Right renal pelvis (tissue), 4 donors: ENCODE measurements around the gene PTP4A2. TPM values are rescaled to one million over a fixed set of nuclear protein-coding genes. Genes with fewer than 3 reads are reported as not detected.

ENCODE experiments used
- DNase-seq, 4 donors: peaks; one replicate each; pipeline ENCODE4 v3.0.0-alpha.2; 2013; ENCODE audit warnings: low read depth in 4 of 4, low spot score in 3 of 4, missing footprints in 1 of 4
- polyA plus RNA-seq, 4 donors: library from polyadenylated mRNA; unstranded; fragments of 120-200 nt; gene quantifications; one replicate each; pipeline ENCODE4 v1.2.1, GENCODE V29; 2013; ENCODE audit not compliant: insufficient read length in 4 of 4

The PTP4A2 gene
- polyA plus RNA-seq: 100 to 1,000 TPM; 212 to 247 (median 238) TPM

DNA sequence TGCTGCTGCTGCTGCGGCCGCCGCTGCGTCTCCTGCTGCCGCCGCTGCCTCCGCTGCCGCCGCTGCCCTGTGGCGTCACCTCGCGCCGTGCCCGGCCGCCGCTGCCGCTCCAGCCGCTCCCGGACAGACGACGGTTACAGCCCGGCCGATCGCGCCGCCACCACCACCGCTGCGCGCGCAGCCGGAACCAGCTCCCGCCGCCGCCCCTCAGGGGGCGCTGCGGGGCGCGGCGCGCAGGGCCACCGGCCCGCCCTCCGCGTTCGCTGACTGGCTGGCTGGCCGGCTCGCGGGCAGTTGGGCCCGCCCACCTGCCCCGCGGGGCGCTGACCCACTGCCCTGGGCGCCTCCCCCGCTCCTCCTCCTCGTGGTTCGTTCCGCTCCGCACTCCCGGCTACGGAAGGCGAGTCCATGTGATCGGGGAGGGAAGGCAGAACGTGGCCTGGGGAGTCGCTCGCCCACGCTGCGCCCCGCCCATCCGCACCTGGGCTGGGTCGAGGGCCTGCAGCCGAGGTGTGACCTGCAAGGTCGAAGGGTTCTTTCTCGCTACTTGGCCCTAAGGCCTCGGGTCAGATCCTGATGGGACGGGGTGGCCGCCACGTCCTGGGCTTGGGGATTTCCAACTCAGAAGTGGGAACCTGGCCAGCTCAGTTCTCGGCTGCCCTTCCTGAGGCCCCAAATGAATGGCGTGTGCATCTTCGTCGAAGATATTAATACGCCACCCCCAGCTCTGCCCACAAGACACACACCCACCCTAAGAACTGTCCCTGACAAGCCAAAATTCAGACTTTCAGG is at the start of gene PTP4A2:
TSS of gene PTP4A2 (minus strand) at position 185 of the 792 bp plus-strand sequence. CDS start 19,303 bp downstream, outside the sequence.
- peak in 3 of 4 donors; percentile 79 to 87 (median 82) for DNase-seq

DNA sequence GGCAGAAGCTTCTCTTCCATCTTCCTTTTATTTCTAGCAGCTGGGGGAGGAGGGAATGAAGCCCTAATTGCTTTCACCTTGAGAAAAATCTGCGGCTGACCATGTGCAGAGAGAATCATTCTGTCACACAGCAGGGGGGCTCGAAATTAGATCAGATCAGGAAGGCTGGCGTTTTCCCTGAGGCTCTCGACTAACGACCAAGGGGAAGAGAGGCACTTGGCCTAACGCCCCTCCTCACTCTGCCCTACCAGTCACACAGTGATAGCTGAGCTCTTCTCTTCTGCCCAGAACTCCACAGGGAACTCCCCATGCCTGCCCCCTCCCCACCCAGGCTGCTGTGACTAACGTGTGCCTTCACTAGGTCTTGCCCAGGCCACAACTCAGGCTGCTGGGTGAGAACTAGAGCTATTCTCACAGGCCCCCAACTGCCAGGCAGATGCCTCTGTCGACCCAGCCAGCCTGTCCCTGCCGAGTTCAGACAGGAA is 49.0 kb upstream of the PTP4A2 start:
- no peak for DNase-seq

DNA sequence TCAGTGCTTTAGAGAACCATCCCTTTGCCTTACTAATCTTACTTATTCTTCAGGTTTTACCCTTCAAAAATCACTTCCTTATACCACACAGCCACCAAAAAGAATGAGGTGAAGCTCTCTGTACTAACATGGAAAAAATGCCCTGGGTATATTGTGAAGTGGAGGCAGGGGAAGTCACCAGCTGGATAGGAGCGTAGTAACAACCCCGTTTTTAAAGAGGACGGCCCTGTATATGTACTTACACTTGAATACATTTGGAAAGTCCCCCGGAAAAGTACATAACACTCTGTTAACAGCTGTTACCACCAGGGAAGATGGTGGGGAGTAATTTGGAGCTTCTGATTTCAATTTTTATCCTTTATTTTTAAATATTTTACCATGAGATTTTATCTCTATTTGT is 47.3 kb upstream of the PTP4A2 start:
- no peak for DNase-seq

DNA sequence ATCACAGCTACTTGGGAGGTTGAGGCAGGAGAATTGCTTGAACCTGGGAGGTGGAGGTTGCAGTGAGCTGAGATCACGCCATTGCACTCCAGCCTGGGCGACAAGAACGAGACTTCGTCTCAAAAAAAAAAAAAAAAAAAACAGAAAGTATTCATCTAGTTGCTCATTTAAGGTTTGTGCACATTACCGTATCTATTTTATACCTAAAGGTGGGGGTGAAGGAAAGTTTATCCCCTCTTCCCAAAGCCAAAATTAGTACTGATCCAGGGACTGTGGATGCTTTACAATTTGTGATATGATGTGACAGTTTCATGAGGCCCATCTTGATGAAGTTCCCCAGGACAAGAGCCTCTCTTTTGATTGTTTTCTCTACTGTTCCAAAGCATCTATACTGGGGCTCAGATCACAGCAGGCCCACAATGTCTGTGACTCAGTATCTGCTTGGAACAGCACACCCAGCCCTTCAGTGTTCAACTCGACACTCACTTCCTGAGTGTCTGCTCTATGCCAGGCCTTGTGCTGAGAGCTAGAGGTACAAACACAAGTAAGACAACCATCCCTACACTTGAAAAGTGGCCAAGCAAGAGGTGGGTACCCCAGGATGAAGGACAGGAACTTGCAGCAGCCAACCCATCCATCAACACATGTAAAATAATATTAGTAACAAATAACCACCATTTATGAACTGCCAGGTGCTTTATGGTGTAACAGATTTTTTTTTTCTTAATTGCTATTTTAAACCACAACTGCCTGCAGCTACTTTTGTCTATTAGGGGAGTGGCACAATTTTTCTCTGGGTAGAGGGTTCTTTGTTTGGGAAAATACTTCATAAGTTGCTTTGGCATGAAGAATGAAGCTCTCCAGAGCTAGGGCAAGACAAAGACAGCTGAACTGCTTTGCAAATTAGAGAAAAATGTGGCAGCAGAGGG is 46.5 kb upstream of the PTP4A2 start:
- DNase-seq: no peak

DNA sequence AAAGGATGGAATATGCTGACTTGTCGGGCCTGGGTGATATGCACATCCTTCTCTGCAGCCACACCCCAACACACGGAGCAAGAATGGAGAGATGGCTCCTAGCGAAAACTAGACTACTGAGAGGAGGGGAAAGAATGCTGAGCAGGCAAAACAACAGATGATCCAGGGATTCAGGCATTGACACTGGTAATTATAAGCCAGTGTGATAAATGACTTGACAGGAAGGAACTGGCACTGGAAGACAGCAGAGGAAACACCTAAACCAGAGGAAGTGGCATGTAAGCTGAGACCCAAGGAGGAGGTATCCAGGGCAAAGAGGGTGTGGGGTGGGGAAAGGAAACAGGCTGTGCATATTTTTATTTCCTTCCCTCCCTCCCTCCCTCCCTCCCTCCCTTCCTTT is 43.8 kb upstream of the PTP4A2 start:
- no peak for DNase-seq

DNA sequence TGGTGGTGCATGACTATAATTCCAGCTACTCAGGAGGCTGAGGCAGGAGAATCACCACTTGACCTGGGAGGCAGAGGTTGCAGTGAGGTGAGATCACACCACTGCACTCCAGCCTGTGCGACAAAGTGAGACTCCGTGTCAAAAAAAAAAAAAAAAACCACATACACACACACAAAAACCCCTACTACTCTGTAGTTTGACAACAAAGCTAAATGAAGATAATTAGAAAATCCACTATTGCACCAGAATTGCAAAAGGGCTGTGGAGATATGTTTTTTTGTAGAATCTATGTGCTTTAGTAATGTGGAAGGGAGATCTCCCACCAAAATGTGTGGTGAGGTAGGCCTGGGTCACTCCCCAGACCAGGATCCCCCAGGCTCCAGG is 43.3 kb upstream of the PTP4A2 start:
- DNase-seq: no peak

DNA sequence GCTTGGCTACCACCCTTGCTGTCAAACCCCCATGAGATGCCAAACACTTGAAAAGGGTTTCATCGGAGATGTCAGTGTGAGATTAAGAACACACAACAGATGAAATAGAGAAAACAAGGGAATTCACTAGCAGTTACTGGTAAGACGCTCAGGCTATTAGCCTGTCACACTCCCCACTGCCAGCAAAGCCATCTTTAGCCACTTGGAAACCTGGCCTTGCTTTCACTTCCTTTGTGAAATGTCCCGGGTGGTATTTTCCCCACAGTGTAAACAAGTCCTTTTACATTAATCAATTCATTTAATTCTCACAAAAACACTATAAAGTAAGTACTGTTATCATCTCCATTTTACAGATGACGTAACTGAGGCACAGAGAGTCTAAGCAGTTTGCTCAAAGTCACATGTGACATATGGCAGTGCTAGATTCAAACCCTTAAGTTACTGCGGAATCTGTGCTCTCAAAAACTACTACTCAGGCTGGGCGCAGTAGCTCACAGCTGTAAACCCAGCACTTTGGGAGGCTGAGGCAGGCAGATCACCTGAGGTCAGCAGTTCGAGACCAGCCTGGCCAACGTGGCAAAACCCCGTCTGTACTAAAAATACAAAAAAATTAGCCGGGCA is 42.8 kb upstream of the PTP4A2 start:
- no peak for DNase-seq

DNA sequence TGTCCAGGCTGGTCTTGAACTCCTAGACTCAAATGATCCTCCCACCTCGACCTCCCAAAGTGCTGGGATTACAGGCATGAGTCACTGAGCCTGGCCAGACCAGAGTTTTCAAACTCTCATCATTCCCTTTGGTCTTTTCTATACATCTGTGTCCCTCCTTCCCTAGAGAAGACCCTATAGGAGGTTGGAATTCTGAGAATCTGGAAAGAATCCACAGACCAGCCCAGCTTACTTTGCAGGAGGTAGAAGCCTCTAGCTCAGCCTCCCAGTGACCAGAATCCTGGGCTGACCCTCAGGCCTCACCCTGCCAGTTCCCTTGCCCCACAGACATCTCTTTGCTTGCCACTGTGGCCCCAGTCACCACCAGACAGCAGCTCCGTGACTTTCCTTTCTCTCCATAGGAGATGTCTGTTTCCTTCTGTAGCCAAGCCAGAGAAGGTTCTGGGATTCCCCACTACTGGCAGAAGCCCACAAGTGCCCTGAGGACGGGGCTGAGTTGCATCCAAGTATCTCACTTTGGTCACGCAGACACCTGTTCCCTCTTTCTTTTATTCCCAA is 40.8 kb upstream of the PTP4A2 start:
- no peak for DNase-seq

DNA sequence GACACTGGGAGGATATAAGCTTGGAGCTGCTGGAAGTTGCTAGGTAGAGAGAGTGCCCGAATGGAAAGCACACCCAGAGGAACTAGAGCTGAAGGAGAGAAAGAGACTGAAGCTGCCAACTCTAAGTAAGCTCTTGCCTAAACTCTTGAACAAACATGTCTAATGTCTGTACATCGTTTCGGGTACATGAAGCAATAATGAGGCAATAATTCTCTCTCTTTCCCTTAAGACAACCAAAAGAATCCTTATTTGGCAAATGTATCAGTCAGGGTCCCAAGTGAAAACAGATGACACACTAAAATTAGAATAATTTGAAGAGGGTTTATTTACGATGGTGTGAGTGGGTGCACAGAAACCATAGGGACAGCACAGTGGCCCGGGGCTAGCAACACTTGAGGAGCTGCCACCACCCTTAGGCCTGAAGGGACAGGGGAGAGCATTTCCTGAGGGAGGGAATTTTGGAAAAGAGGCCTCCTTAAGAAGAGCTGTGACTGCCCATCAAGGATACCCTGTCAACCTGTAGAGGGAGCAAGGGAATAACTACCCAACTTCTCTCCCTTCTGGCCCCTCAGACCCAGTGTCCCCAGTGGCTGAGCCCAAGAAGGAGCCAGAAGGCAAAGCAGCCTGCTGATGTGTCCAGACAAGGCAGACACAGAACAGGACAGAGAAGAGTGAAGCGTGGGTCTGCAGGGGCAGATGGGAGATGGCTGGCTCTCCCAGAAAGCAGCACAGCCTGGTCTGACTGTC is 39.4 kb upstream of the PTP4A2 start:
- DNase-seq: no peak

DNA sequence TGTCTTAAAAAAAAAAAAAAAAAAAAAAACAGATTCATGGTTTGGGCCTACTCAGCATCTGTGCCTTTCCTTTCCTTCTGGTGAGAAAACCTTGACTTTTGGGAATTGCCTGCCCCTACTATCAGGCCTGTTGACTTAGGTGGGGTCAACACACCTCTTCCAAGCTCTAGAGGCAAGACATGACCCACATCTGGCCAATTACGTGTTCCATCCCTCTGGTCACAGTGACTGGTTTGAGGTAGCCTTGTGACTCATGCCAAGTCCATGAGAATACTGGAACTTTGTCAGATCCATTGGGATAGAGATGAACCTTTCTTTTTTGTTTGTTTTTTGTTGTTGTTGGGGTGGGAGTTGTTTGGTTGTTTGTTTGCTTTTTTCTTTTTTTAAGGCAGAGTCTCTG is 38.2 kb upstream of the PTP4A2 start:
- no peak for DNase-seq

DNA sequence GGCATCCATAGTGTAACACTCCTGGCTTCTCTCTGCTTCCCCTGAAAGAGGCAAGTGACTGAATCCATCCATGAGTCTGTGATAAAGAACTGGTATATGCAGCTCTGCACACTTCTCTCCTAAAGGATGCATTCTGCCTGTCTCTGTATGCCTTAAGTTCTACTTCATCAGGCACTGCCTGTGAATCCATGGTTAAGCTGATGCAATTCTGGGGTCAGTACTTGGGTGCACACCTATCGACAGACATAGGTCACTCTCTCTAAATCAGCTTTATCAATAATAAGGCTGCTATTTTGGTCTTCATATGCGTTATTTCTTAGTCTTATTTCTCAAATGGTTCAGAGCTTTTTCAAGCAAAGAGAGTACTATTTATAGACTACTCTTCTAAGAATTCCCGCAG is 32.7 kb upstream of the PTP4A2 start:
- DNase-seq: no peak

DNA sequence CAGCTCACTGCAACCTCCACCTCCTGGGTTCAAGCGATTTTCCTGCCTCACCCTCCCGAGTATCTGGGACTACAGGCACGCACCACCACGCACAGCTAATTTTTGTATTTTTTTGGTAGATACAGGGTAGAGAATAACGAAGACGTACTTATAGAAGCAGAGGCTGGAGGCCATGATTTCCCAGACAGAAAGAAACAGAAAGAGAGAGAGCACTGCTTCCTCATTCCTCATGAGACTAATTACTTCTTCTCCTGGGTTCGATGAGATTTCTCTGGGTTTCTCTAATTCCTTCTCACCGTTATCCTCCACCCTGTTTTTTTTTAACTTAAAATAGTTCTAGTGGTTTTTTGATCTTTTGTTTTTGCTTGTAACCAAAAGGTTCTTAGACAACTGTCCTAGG is 23.4 kb upstream of the PTP4A2 start:
- no peak for DNase-seq

DNA sequence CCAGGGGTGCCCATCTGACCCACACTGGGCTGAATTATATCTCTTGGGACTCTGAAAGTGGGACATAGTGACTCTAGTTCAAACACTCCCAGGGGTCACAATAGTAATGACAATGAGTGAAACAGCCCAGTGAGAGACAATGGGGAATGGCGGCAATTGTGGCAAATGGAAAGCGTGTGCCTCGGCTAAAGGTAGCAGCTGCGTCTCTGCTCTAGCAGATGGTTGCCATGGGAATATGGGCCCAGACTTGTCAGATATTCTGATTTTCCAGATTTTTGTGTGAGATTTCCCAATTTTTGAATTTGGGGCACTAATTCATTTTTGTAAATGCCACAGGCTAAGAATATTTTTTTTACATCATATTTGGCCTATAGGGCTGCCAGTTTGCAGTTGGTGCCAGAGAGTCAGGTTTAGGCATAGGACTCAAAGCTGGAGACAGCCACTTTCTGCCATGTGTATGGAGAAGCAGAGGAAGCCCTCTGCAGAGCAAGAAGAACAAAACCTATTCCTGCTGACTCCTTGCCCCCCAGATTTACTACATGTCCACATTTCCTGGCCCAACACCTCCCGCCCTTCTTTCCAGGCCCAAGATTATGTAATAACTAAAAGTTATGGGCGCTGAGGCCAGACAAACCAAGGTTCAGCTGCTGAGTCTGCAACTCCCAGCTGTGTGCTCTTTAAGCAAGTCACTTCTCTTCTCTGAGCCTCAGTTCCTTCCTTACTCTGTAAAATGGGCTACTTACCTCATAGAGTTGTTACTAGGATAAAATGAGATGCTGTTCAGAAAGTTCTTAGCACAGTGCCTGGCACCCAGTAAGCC is 21.6 kb upstream of the PTP4A2 start:
- no peak for DNase-seq

DNA sequence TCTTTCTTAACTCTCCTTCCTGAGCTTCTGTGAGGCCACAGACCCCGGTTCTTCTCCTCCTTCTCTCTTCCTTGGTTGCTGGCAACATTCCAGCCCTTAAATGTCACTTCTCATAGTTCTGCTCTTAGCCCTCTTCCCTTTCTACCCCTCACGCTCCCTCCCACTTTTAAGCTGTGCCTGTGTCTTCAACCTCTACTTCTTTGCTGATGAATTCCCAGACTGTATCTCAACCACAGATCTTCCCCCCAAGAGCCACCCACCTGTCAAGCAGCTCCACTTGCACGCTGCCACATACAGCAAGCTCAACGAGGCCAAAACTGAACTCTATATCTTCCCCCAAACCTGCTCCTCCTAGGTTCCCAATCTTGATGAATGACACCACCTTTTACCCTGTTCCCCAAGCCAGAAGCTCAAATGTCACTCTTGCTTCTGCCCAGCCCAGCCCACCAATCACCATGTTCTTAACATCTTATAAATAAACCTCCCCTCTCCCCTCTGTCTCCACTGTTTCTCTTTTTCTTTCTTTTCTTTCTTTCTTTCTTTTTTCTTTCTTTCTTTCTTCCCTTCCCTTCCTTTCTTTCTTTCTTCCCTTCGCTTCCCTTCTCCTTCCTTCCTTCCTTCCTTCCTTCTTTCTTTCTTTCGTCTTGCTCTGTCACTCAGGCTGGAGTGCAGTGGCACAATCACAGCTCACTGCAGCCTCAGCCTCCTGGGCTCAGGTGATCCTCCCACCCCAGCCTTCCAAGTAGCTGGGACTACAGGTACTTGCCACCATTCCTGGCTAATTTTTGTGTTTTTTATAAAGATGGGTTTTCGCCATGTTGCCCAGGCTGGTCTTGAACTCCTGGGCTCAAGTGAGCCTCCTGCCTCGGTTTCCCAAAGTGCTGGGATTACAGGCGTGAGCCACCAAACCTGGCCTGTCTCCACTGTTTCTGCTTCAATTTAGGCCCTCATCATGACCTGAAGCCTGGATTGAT is 19.8 kb upstream of the PTP4A2 start:
- DNase-seq: no peak

DNA sequence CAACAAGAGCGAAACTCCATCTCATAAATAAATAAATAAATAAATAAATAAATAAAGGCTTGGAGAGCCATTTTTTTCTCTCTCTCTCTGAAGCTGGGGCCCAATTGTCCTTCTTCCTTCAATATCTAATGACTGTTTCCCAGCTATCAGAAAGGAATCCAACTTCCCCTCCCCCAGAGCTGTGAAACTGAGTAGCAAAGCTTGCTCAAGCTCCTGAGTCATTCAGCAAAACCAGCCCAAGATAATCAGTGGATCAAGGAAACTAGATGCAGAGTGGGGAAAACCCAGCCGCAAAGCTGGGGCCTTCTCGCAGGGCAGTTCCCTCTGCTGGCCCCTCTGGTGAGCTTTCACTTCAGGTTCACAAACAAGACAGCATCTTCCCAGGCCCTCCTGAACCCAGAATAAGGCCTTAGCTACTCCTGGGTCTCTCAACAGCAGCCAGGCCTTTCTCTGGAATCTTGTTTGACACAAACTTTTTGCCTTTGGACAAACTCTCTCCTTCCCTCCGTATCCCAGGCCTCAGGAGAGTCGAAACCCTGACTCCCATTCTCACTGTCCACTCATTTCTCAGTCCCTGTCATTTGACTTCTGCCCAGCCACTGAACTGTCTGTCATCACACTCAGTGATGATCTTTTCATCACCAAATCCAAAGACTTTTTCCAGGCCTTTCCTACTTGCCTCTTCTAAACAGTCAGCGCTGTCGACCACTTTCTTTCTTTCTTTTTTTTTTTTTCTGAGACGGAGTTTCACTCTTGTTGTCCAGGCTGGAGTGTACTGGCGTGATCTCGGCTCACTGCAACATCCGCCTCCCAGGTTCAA is 18.0 kb upstream of the PTP4A2 start:
- DNase-seq: no peak

DNA sequence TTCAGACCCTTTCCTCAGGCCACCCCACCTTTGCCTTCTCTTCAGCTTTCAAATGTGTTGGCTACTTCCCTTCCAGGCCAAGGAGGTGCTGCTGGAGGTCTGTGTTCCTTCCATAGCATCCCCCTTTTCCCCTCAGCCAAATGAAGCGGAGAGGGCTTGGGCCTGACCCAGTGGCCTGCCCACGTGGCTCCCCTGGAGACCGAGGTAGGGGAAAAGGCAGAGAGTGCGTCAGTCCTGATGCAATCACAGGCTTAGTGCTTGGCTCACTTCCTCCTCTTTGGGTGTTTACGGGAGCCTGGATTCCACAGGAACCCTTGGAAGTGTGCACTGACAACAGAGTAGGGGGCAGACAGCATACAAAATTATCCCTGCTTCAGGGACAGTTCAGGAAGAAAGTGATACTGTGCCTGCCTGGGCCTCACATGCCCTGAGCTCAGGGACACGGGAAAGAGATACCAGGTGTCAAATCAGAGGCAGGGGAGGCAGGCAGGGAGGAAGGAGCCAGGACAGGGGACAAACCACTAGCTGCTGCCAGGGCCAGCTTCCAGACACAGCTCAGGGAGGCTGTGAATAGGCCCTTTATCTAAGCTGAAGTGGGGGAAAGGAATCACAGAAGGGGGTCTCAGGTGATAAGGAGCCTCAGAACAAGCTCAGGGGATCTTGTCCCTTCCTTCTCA is 16.6 kb upstream of the PTP4A2 start:
- DNase-seq: no peak

DNA sequence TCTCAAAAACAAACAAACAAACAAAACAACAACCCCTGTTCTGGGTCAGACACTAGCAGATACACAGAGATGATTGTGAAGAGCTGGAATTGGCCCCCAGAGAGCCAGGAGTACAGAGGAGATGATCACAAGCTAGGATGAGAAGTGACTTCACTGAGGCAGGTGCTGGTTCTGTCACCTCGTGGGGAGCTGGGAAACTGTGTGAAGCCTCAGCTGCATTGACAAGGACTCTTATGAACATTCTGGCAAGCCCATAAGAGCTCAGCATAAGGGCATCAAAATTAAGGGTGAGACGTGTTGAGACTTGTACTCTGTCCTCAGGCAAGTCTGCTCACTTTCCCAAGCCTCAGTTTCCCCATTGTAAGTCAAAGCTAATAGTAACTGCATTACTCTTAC is 14.7 kb upstream of the PTP4A2 start:
- DNase-seq: no peak
